HG03060 (cell line): ENCODE results near the gene CCR5AS.

ENCODE experiments used
- ATAC-seq: cut with Tn5 transposase; IDR thresholded peaks from one replicate; pipeline ENCODE4 v1.9.1; 2021; ENCODE audit warnings: low read depth, moderate number of reproducible peaks; ENCODE audit not compliant: unreplicated experiment

Gene CCR5AS

DNA sequence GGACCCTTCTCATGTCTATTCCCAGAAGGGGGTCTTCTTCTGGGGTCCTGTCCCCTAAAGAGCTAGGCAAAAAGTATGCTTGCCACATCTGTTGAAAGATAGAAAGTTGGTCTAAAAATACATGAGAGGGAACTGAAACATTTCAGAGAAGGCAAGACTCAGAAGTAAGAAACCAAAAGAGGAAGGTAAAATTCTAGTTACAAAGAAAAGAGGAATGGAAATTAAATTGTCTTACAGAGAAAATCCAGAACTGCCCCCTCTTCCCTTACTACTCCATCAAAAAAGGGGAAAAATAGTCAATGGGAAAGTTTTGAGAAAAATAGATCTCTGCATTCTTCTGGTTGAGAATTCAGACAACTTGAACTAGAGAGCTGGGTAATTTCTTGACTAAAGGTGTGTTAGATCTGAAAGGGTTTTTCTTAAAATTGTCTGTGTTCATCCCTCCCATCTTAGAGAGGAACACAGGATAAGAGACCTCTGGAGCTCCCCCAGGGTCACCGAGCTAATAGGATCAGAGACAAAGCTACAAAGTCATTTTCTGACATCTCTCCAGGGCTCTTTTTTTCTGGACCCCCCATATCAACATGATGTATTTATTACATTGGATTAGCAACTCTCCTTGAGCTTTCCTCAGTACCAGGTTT lies 85.3 kb downstream of the CCR5AS start:
- ATAC-seq = no peak

DNA sequence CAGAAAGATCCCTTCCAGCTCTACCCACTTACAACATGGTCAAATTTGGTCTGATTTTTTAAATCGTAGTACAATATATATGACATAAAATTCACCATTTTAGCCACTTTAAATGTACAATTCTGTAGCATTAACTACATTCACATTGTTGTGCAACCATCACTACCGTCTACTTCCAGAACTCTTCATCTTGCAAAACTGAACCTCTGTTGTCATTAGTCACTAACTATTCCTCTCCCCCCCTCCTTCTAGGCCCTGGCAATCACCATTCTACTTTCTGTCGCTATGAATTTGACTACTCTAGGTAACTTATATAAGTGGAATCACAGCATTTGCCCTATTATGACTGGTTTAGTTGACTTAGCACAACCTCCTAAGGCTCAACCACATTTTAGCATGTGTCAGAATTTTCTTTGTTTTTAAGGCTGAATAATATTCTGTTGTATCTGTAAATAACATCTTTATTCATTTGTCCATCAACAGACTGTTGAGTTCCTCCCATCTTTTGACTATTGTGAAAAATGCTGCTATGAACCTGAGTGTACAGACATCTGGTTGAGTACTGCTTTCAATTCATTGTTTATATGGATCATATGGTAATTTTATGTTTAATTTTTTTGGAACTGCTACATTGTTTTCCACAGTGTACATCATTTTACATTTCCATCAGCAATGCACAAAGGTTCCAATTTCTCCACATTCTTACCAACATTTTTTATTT lies 88.5 kb downstream of the CCR5AS start:
- no peak for ATAC-seq

DNA sequence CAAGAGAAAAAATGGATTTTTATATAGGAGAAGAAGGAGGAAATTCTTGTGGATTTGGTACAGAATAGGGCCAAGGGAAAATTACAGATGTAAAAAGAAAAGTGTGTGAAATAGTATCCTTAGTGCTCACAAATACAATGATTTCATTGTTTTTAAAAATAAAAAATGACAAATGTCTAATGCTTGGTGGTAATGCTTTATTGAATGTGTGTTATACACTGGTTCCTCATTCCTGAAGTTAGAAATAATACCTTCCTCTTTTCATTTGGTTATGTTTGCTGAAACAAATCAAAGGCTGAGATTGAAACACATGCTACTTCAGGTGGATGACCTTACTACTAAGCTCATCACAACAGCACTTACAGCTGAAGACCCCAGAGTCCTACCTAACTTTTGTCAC lies 90.7 kb downstream of the CCR5AS start:
- no peak for ATAC-seq

DNA sequence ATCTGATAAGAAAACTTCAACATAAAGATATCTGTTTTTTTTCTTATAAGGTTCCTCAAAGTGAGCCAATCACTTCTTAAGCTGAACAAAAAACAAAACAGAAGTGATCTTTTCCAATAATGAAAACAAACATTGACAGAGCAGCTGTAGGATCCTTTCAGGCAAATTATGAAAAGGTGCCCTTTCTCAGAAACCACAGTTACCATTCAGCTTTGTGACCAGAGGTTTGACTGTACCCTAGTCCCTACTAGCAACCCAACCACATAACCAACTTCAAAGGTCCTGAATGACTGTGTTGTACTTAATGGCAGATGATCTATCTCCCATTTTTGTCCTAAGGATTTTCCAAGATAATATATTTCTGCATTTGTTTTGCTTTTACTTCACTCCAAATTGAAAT lies 92.3 kb downstream of the CCR5AS start:
- ATAC-seq = no peak
